Sigmoid colon (tissue), 7 donors: Measurements from ENCODE around the gene HDAC8. TPM values are rescaled to one million over a fixed set of nuclear protein-coding genes. Genes with fewer than 3 reads are reported as not detected.

Source experiments
- DNase-seq: peaks from one replicate; pipeline ENCODE4 v3.0.0-alpha.2; 2019
- H3K27ac ChIP-seq, 4 donors: fragments of 200-600 bp; sonication (generic); one replicate each; pipeline ENCODE4 v1.5.1; 2016 to 2019; ENCODE audit warnings: mild to moderate bottlenecking in 1 of 4
- H3K27me3 ChIP-seq, 3 donors: fragments of 200-600 bp; sonication (generic); one replicate each; pipeline ENCODE4 v1.5.1; 2019; ENCODE audit warnings: mild to moderate bottlenecking in 1 of 3
- H3K36me3 ChIP-seq, 4 donors: fragments of 200-600 bp; sonication (generic); one replicate each; pipeline ENCODE4 v1.5.1; 2016 to 2019
- H3K4me1 ChIP-seq, 4 donors: fragments of 200-600 bp; sonication (generic); one replicate each; pipeline ENCODE4 v1.5.1; 2017 to 2019
- H3K4me3 ChIP-seq, 4 donors: fragments of 200-600 bp; sonication (generic); one replicate each; pipeline ENCODE4 v1.5.1; 2017 to 2019; ENCODE audit warnings: mild to moderate bottlenecking in 2 of 4, moderate library complexity in 1 of 4
- H3K9me3 ChIP-seq, 4 donors: fragments of 200-600 bp in 3 of 4; sonication (generic) in 3 of 4; one replicate each; pipeline versions ENCODE4 v1.5.1 to v1.6.1; 2013 to 2019
- EP300 ChIP-seq, 4 donors: sonication (generic); formaldehyde crosslinking; IDR thresholded peaks; one replicate each; pipeline ENCODE4 v1.6.1; 2017; ENCODE audit warnings: antibody characterized with exemption in 4 of 4
- POLR2A ChIP-seq, 2 donors: fragments of 450-650 bp; IDR thresholded peaks; one replicate each; pipeline ENCODE4 v1.6.1; 2016; ENCODE audit warnings: antibody characterized with exemption in 2 of 2, mild to moderate bottlenecking in 2 of 2, moderate library complexity in 2 of 2
- POLR2AphosphoS5 ChIP-seq, 4 donors: sonication (generic); formaldehyde crosslinking; IDR thresholded peaks; one replicate each; pipeline ENCODE4 v1.6.1; 2017; ENCODE audit warnings: antibody characterized with exemption in 4 of 4
- WGBS, 2 donors: extraction: QIAGEN DNeasy Blood & Tissue Kit; methylation state at CpG; one replicate each; pipeline ENCODE4 v1.1.7; 2013; 5-methylcytosine and 5-hydroxymethylcytosine counted together
- intact Hi-C: fragments of 100-400 bp; cut with DNase I; formaldehyde crosslinking; loops from one replicate; pipeline ENCODE4 v1.15.1; 2023
- polyA plus RNA-seq, 3 donors: library from polyadenylated mRNA; stranded (reverse); fragments of 200-250 nt; gene quantifications; one replicate each; pipeline ENCODE4 v1.2.3, GENCODE V29; 2013
- small RNA-seq, 3 donors: library from RNA; depleted of rRNA; stranded (forward); fragments of <200 nt; gene quantifications; one replicate each; pipeline ENCODE3, GENCODE V24; 2016
- total RNA-seq, 4 donors: library from RNA; depleted of rRNA; stranded (reverse); fragments of >200 nt; gene quantifications; one replicate each; pipeline ENCODE4 v1.1.0, GENCODE V29; 2016
- TF ChIP-seq, protein P1 (sequence below), 4 experiments: fragments of 450-650 bp in 3 of 4; fragments of 200-600 bp in 1 of 4; IDR thresholded peaks; one replicate each; pipeline ENCODE4 v1.5.1; 2016 to 2019; ENCODE audit warnings: antibody characterized with exemption in 4 of 4, mild to moderate bottlenecking in 3 of 4, moderate library complexity in 2 of 4
- donor health status: healthy with polysubstance abuse.
- donor health status: Bipolar disorder and iron deficiency.
- donor health status: healthy.

Gene HDAC8
- total and polyA plus RNA-seq, 7 donors, result 13.2 to 44.0 (median 30.4) TPM

DNA sequence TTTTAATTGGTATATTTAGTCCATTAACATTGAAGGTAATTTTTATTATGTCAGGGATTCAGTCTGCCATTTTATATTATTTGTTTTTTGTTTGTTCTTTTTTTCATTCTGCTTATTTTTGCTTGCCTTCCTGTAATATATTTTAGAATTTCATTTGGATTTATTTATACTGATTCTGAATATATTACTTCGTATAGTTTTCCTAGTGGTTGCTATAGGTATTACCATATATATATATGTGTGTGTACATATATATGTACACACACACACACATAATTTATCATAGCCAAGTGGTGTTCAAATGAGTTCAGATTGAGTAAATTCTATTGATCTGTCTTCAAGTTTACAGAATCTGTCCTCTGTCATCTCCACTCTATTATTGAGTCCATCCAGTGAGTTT lies 278.1 kb downstream of the HDAC8 start:
- 16 to 25% methylated on average over 1 of the region's 1 CpG for WGBS, 2 donors
- TF ChIP-seq, protein P1, sequence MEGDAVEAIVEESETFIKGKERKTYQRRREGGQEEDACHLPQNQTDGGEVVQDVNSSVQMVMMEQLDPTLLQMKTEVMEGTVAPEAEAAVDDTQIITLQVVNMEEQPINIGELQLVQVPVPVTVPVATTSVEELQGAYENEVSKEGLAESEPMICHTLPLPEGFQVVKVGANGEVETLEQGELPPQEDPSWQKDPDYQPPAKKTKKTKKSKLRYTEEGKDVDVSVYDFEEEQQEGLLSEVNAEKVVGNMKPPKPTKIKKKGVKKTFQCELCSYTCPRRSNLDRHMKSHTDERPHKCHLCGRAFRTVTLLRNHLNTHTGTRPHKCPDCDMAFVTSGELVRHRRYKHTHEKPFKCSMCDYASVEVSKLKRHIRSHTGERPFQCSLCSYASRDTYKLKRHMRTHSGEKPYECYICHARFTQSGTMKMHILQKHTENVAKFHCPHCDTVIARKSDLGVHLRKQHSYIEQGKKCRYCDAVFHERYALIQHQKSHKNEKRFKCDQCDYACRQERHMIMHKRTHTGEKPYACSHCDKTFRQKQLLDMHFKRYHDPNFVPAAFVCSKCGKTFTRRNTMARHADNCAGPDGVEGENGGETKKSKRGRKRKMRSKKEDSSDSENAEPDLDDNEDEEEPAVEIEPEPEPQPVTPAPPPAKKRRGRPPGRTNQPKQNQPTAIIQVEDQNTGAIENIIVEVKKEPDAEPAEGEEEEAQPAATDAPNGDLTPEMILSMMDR (IDR thresholded peaks at IDR 0.05), result no peak
- TF ChIP-seq POLR2AphosphoS5 (IDR thresholded peaks at IDR 0.05) (no peak), EP300 (IDR thresholded peaks at IDR 0.05) (no peak), POLR2A (IDR thresholded peaks at IDR 0.05) (no peak)

DNA sequence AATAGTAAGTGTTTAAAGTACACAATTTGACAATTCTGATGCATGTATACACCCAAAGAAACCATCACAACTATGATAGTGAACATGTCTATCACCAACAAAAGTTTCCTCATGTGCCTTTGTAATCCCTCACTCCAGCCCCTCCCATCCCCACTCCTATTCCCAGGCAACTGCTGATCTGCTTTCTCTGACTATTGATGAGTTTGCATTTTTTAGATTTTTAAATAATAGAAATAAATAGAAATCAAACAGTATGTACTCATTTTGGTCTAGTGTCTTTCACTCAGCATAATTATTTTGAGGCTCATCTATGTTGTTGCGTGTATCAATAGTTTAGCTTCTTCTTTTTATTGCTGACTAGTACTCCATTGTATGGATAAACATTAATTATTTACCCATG lies 290.3 kb downstream of the HDAC8 start:
- Histone ChIP-seq H3K27ac (no peak overlapping the region), H3K36me3 (no peaks in the 10 kb centered on the region), H3K9me3 (no peaks in the 10 kb centered on the region), H3K4me3 (no peak overlapping the region), H3K4me1 (no peaks in the 10 kb centered on the region), H3K27me3 (no peaks in the 10 kb centered on the region)
- no peak for DNase-seq
- intact Hi-C loops, result no loop called here
- TF ChIP-seq EP300 (IDR thresholded peaks at IDR 0.05), result no peak
- no peak for TF ChIP-seq POLR2A (IDR thresholded peaks at IDR 0.05)
- TF ChIP-seq, protein P1 (IDR thresholded peaks at IDR 0.05), result no peak
- no peak for TF ChIP-seq POLR2AphosphoS5 (IDR thresholded peaks at IDR 0.05)
- 92 to 97% methylated on average over 1 of the region's 1 CpG for WGBS, 2 donors

More for the DNA sequence above, 278.1 kb downstream of the HDAC8 start:
- Histone ChIP-seq H3K4me3 (no peak overlapping the region), H3K27me3 (no peaks in the 10 kb centered on the region), H3K4me1 (no peaks in the 10 kb centered on the region), H3K27ac (no peak overlapping the region), H3K9me3 (no peaks in the 10 kb centered on the region), H3K36me3 (no peaks in the 10 kb centered on the region)
- intact Hi-C loops, result no loop called here
- DNase-seq, result no peak

DNA sequence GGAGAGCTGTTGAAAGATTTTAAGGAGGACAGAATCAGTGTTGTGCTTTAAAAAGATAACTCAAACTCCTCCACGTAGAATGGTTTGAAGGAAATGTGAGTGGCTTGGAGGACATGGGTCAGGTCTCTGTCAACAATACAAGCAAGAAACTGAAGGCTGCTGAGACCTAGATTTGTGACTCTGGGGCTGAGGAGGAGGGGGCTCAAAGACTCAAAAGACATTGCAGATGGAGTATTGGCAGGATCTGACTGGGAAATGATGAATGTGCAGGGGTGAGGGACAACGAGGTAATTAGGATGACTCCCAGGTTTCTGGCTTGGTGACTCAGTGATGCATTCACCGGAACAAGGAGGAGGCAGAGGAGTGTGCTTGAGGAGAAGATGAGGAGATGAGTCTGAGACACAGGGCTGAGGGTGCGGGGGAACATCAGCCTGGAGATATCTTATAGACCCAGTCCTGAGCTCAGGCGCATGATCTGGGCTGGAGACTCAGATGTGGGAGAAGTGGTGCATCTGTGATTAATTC lies 292.3 kb downstream of the HDAC8 start:
- H3K27me3 ChIP-seq, result no peaks in the 10 kb centered on the region
- H3K4me1 ChIP-seq, result peaks cover 0 to 15% (median 8%) of the 10 kb centered on the region in 4 donors
- no peak overlapping the region for H3K27ac ChIP-seq
- H3K4me3 ChIP-seq, result no peak overlapping the region
- H3K36me3 ChIP-seq, result peaks cover 0 to 6% (median under 1%) of the 10 kb centered on the region in 4 donors
- no peak for TF ChIP-seq EP300 (IDR thresholded peaks at IDR 0.05)
- no peak for TF ChIP-seq POLR2A (IDR thresholded peaks at IDR 0.05)
- no peak for TF ChIP-seq POLR2AphosphoS5 (IDR thresholded peaks at IDR 0.05)
- TF ChIP-seq, protein P1 (IDR thresholded peaks at IDR 0.05), result no peak
- DNase-seq, result no peak
- intact Hi-C loops, result no loop called here
- H3K9me3 ChIP-seq, result no peaks in the 10 kb centered on the region
- 70 to 85% methylated on average over 5 of the region's 5 CpGs for WGBS, 2 donors

Small RNA genes lying within 50 kb of the gene (small RNA-seq; reads per million reads assigned to genes)
- gene RF00019 (0 reads per million in 3 donors), gene RNU2-68P (0.24 to 0.51 (median 0.32) reads per million in 3 donors)

Other genes with a start within 250 kb of the HDAC8 start
- 1 to 10 TPM; 4.6 to 9.7 (median 7.0) TPM for gene PHKA1, start 141.5 kb upstream of the HDAC8 start, total RNA-seq
- gene PHKA1, start 141.5 kb upstream of the HDAC8 start, polyA plus RNA-seq, result 1 to 10 TPM in 2 of 3 donors, under 1 TPM in 1; 0.92 to 2.0 (median 1.2) TPM
- gene DMRTC1B, start 204.0 kb upstream of the HDAC8 start, total RNA-seq, result 1 to 10 TPM in 1 of 4 donors, not detected in 3; 1.7 TPM
- under 1 TPM in 1 of 3 donors, not detected in 2; 0.36 TPM for gene DMRTC1B, start 204.0 kb upstream of the HDAC8 start, polyA plus RNA-seq
- gene FAM236B, start 209.8 kb upstream of the HDAC8 start, total RNA-seq, result not detected
- gene FAM236B, start 209.8 kb upstream of the HDAC8 start, polyA plus RNA-seq, result not detected
- not detected for gene FAM236D, start 235.4 kb upstream of the HDAC8 start, total RNA-seq
- gene FAM236D, start 235.4 kb upstream of the HDAC8 start, polyA plus RNA-seq, result not detected